CD14-positive monocyte (primary cell): ENCODE data around the gene CREBL2. TPM values are rescaled to one million over a fixed set of nuclear protein-coding genes. Genes with fewer than 3 reads are reported as not detected.
"Not testable (repeated sequence)": the region's sequence is repeated elsewhere in the genome, so short reads cannot be mapped to it uniquely, and the experiment has no call there.

ENCODE experiments used
- DNase-seq, 3 donors: peaks; one replicate each; pipeline ENCODE4 v3.0.0-alpha.2; 2011 to 2022
- H2AFZ ChIP-seq: 2 replicates; pipeline ENCODE4 v1.6.0; 2012; ENCODE audit warnings: mild to moderate bottlenecking, low read depth, low read length, inconsistent platforms; ENCODE audit not compliant: insufficient read depth, poor library complexity, severe bottlenecking
- H3K27ac ChIP-seq, 2 donors: 1 replicate in 1 of 2; 2 replicates in 1 of 2; pipeline ENCODE4 v1.5.1; 2012 to 2013; ENCODE audit warnings: low read length in 2 of 2, control low read depth in 1 of 2, inconsistent platforms in 1 of 2, low read depth in 1 of 2, mild to moderate bottlenecking in 1 of 2
- H3K27me3 ChIP-seq, 2 donors: one replicate each; pipeline versions ENCODE4 v1.6.0 to v1.6.1; 2011 to 2013; ENCODE audit warnings: low read length in 2 of 2; ENCODE audit not compliant: control insufficient read depth in 2 of 2, insufficient read depth in 2 of 2
- H3K36me3 ChIP-seq, 2 donors: replicated peaks in 1 of 2; 1 replicate in 1 of 2; 2 replicates in 1 of 2; pipeline versions ENCODE4 v1.5.1 to v1.6.1; 2012 to 2013; ENCODE audit warnings: low read length in 2 of 2, control low read depth in 1 of 2, inconsistent platforms in 1 of 2, mild to moderate bottlenecking in 1 of 2; ENCODE audit not compliant: insufficient read depth in 2 of 2, control insufficient read depth in 1 of 2
- H3K4me1 ChIP-seq, 2 donors: 1 replicate in 1 of 2; 2 replicates in 1 of 2; pipeline versions ENCODE4 v1.5.1 to v1.6.1; 2012 to 2013; ENCODE audit warnings: low read length in 2 of 2, control low read depth in 1 of 2, inconsistent platforms in 1 of 2, mild to moderate bottlenecking in 1 of 2, moderate library complexity in 1 of 2; ENCODE audit not compliant: insufficient read depth in 2 of 2, control insufficient read depth in 1 of 2
- H3K4me2 ChIP-seq: replicated peaks from 2 replicates; pipeline ENCODE3; 2012; ENCODE audit warnings: low read length, moderate library complexity, mild to moderate bottlenecking; ENCODE audit not compliant: poor library complexity, severe bottlenecking; ENCODE audit errors: extremely low read depth
- H3K4me3 ChIP-seq, 3 experiments: fragments of 200-600 bp in 1 of 3; sonication (generic) in 1 of 3; replicated peaks in 1 of 3; 1 replicate in 2 of 3; 2 replicates in 1 of 3; pipeline ENCODE4 v1.5.1; 2011 to 2013; ENCODE audit warnings: low read length in 3 of 3, mild to moderate bottlenecking in 3 of 3, control low read depth in 2 of 3, low read depth in 2 of 3, inconsistent platforms in 1 of 3, moderate library complexity in 1 of 3
- H3K79me2 ChIP-seq: 2 replicates; pipeline ENCODE4 v1.6.0; 2012; ENCODE audit warnings: mild to moderate bottlenecking, control low read depth, inconsistent platforms, low read length, moderate library complexity; ENCODE audit not compliant: insufficient read depth
- H3K9ac ChIP-seq: 2 replicates; pipeline ENCODE4 v1.6.0; 2017; ENCODE audit warnings: low read length, mild to moderate bottlenecking; ENCODE audit not compliant: insufficient read depth, poor library complexity, severe bottlenecking
- H3K9me3 ChIP-seq, 2 donors: replicated peaks in 1 of 2; 1 replicate in 1 of 2; 2 replicates in 1 of 2; pipeline versions ENCODE4 v1.5.1 to v1.6.1; 2012 to 2013; ENCODE audit warnings: low read length in 2 of 2, control low read depth in 1 of 2; ENCODE audit not compliant: control insufficient read depth in 1 of 2, insufficient read depth in 1 of 2
- H4K20me1 ChIP-seq: 2 replicates; pipeline ENCODE4 v1.6.0; 2012; ENCODE audit warnings: mild to moderate bottlenecking, low read length, control low read depth, moderate library complexity; ENCODE audit not compliant: insufficient read depth
- H3K27ac Mint-ChIP-seq, 7 donors: one replicate each; pipeline ENCODE4 v1.8.0; 2020; ENCODE audit warnings: mild to moderate bottlenecking in 7 of 7, mixed read lengths in 7 of 7, moderate library complexity in 6 of 7, inconsistent platforms in 2 of 7
- H3K27me3 Mint-ChIP-seq, 3 donors: one replicate each; pipeline ENCODE4 v1.8.0; 2021 to 2022; ENCODE audit warnings: low read depth in 3 of 3, mild to moderate bottlenecking in 3 of 3, mixed read lengths in 3 of 3, moderate library complexity in 3 of 3, inconsistent platforms in 1 of 3
- H3K36me3 Mint-ChIP-seq, 2 donors: one replicate each; pipeline ENCODE4 v1.8.0; 2020; ENCODE audit warnings: mixed read lengths in 2 of 2, inconsistent platforms in 1 of 2, mild to moderate bottlenecking in 1 of 2
- H3K4me1 Mint-ChIP-seq: one replicate; pipeline ENCODE4 v1.8.0; 2020; ENCODE audit warnings: mild to moderate bottlenecking, mixed read lengths
- H3K4me3 Mint-ChIP-seq, 2 donors: one replicate each; pipeline ENCODE4 v1.8.0; 2020; ENCODE audit warnings: mild to moderate bottlenecking in 2 of 2, mixed read lengths in 2 of 2, moderate library complexity in 1 of 2
- H3K9me3 Mint-ChIP-seq, 7 donors: one replicate each; pipeline ENCODE4 v1.8.0; 2020 to 2022; ENCODE audit warnings: mixed read lengths in 7 of 7, mild to moderate bottlenecking in 6 of 7, moderate library complexity in 6 of 7, inconsistent platforms in 2 of 7
- CTCF ChIP-seq: fragments of 200-600 bp; IDR thresholded peaks from one replicate; pipeline ENCODE4 v1.8.0; 2022; ENCODE audit warnings: antibody characterized with exemption, mild to moderate bottlenecking
- WGBS: methylation state at CpG from one replicate; pipeline ENCODE4 v1.1.5; 2013; ENCODE audit warnings: missing lambda C conversion rate; ENCODE audit not compliant: insufficient coverage; 5-methylcytosine and 5-hydroxymethylcytosine counted together
- intact Hi-C, 2 donors: fragments of 100-400 bp; cut with micrococcal nuclease; formaldehyde crosslinking; loops; one replicate each; pipeline versions ENCODE4 v1.15.0 to v1.15.1; 2023
- polyA plus RNA-seq, 3 donors: library from polyadenylated mRNA; depleted of rRNA in 1 of 3; unstranded in 2 of 3; stranded (reverse) in 1 of 3; fragments of 300-500 nt in 2 of 3; fragments of >200 nt in 1 of 3; fragmentation: Illumina TruSeq in 2 of 3; gene quantifications; 1 replicate in 2 of 3; 2 replicates in 1 of 3; pipeline ENCODE4 v1.2.3, GENCODE V29; 2012 to 2021

CREBL2 gene
- polyA plus RNA-seq, 3 donors: 14.4 to 45.9 (median 38.2) TPM

- no peak overlapping the region for H3K4me2 ChIP-seq
- no CpG with 5 or more reads among the region's 3 CpGs for WGBS
- DNase-seq: no peak
- H3K27ac ChIP-seq: no peak overlapping the region
- no peaks in the 10 kb centered on the region for H3K36me3 ChIP-seq
- no peaks in the 10 kb centered on the region for H3K9me3 ChIP-seq
- H3K27me3 ChIP-seq: no peaks in the 10 kb centered on the region
- H2AFZ ChIP-seq: no peak overlapping the region
- TF ChIP-seq CTCF: no peak
- Mint-ChIP-seq H3K4me1 (peaks cover 6% of the 10 kb centered on the region), H3K9me3 (no peaks in the 10 kb centered on the region), H3K27ac (no peak overlapping the region), H3K36me3 (no peaks in the 10 kb centered on the region), H3K4me3 (no peak overlapping the region), H3K27me3 (peaks cover 2 to 5% (median 4%) of the 10 kb centered on the region in 3 donors)
- no peak overlapping the region for H3K4me3 ChIP-seq
- intact Hi-C loops: no loop called here
- H4K20me1 ChIP-seq: no peaks in the 10 kb centered on the region
- no peak overlapping the region for H3K9ac ChIP-seq
- H3K79me2 ChIP-seq: no peaks in the 10 kb centered on the region
- H3K4me1 ChIP-seq: no peaks in the 10 kb centered on the region
Observed at GRCh38 chr12:12572659-12573058, 39.0 kb upstream of the CREBL2 start.

GRCh38 chr12:12577786-12578185, 33.9 kb upstream of the CREBL2 start:
- H3K27ac ChIP-seq: no peak overlapping the region
- TF ChIP-seq CTCF: no peak
- H3K27ac Mint-ChIP-seq: no peak overlapping the region
- H3K9me3 ChIP-seq: no peaks in the 10 kb centered on the region
- no peaks in the 10 kb centered on the region for H3K9me3 Mint-ChIP-seq
- WGBS: 100% methylated on average over 1 of the region's 3 CpGs
- no peak overlapping the region for H2AFZ ChIP-seq
- no peak overlapping the region for H3K9ac ChIP-seq
- DNase-seq: no peak
- no peak overlapping the region for H3K4me3 Mint-ChIP-seq
- H3K36me3 ChIP-seq: no peaks in the 10 kb centered on the region
- H3K4me1 Mint-ChIP-seq: peaks cover 12% of the 10 kb centered on the region
- peaks cover 2 to 7% (median 2%) of the 10 kb centered on the region in 3 donors for H3K27me3 Mint-ChIP-seq
- H3K27me3 ChIP-seq: no peaks in the 10 kb centered on the region
- H3K36me3 Mint-ChIP-seq: no peaks in the 10 kb centered on the region
- no peaks in the 10 kb centered on the region for H3K79me2 ChIP-seq
- no peaks in the 10 kb centered on the region for H3K4me1 ChIP-seq
- H3K4me2 ChIP-seq: no peak overlapping the region
- H3K4me3 ChIP-seq: no peak overlapping the region
- no peaks in the 10 kb centered on the region for H4K20me1 ChIP-seq
- intact Hi-C loops: no loop called here

- H4K20me1 ChIP-seq, H3K79me2 ChIP-seq, H3K27me3 Mint-ChIP-seq, H3K9me3 Mint-ChIP-seq, H3K4me2 ChIP-seq, H3K4me3 ChIP-seq, H3K9ac ChIP-seq, H3K4me1 ChIP-seq, H3K4me3 Mint-ChIP-seq, H3K27ac Mint-ChIP-seq, H3K27me3 ChIP-seq, DNase-seq, H2AFZ ChIP-seq, H3K9me3 ChIP-seq, H3K36me3 ChIP-seq, H3K36me3 Mint-ChIP-seq, H3K27ac ChIP-seq: not testable (repeated sequence)
- WGBS: no CpG with 5 or more reads among the region's 1 CpG
- intact Hi-C loops: loop anchor here in 1 of 2 donors (10.0 kb wide), 1 partner anchor 54 kb away; no protein-coding TSS in a partner anchor
- H3K4me1 Mint-ChIP-seq: peaks cover 17% of the 10 kb centered on the region
Observed at GRCh38 chr12:12580716-12581115, 31.0 kb upstream of the CREBL2 start.
